Stimulated activated CD8-positive, alpha-beta memory T cell treated with anti-CD3 and anti-CD28 coated beads, Interleukin-4, amount 100 ng/mL, for 48 hours (primary cell): ENCODE measurements around the gene FBXO44.

Source experiments
- DNase-seq: peaks from one replicate; pipeline ENCODE4 v3.0.0-alpha.2; 2020

FBXO44 gene

GRCh38 chr1:11691928-11692711 is 37.4 kb downstream of the FBXO44 start:
- DNase-seq = no peak

- peak; percentile 65 for DNase-seq
These were observed 38.4 kb downstream of the FBXO44 start for GRCh38 chr1:11693024-11693590.

GRCh38 chr1:11693917-11694316 is 39.2 kb downstream of the FBXO44 start:
- DNase-seq = no peak

GRCh38 chr1:11695861-11696260 is 41.2 kb downstream of the FBXO44 start:
- no peak for DNase-seq

- no peak for DNase-seq
These were observed 42.7 kb downstream of the FBXO44 start for GRCh38 chr1:11697188-11697892.

- DNase-seq = no peak
These were observed 43.2 kb downstream of the FBXO44 start for GRCh38 chr1:11697893-11698210.

- no peak for DNase-seq
These were observed 46.2 kb downstream of the FBXO44 start for GRCh38 chr1:11700601-11701467.

GRCh38 chr1:11701551-11701961 is 46.9 kb downstream of the FBXO44 start:
- DNase-seq = no peak

- no peak for DNase-seq
These were observed 47.5 kb downstream of the FBXO44 start for GRCh38 chr1:11701981-11702803.

GRCh38 chr1:11703357-11704193 is 48.9 kb downstream of the FBXO44 start:
- DNase-seq = no peak

- DNase-seq = no peak
These were observed 49.5 kb downstream of the FBXO44 start for GRCh38 chr1:11704194-11704529.

GRCh38 chr1:11704691-11705475 is 50.2 kb downstream of the FBXO44 start:
- no peak for DNase-seq

GRCh38 chr1:11705596-11705995 is 50.9 kb downstream of the FBXO44 start:
- no peak for DNase-seq

- no peak for DNase-seq
These were observed 51.6 kb downstream of the FBXO44 start for GRCh38 chr1:11706292-11706691.

- no peak for DNase-seq
These were observed 53.1 kb downstream of the FBXO44 start for GRCh38 chr1:11707621-11708276.

- no peak for DNase-seq
These were observed 54.1 kb downstream of the FBXO44 start for GRCh38 chr1:11708554-11709350.

GRCh38 chr1:11711490-11711889 is 56.8 kb downstream of the FBXO44 start:
- no peak for DNase-seq

GRCh38 chr1:11712285-11712684 is 57.6 kb downstream of the FBXO44 start:
- DNase-seq = no peak
